Ishikawa (cell line): ENCODE data around the gene NOP10.

ENCODE experiments used
- EP300 ChIP-seq: IDR thresholded peaks from 2 replicates; pipeline ENCODE4 v1.6.1; 2012; ENCODE audit warnings: borderline replicate concordance
- FOXM1 ChIP-seq: IDR thresholded peaks from 2 replicates; pipeline ENCODE4 v1.6.1; 2012; ENCODE audit warnings: low read depth, borderline replicate concordance
- MAX ChIP-seq: IDR thresholded peaks from 2 replicates; pipeline ENCODE4 v1.6.1; 2012
- NFIC ChIP-seq: IDR thresholded peaks from 2 replicates; pipeline ENCODE4 v1.6.1; 2012
- RAD21 ChIP-seq: IDR thresholded peaks from 2 replicates; pipeline ENCODE4 v1.6.1; 2012; ENCODE audit warnings: low read depth
- REST ChIP-seq: IDR thresholded peaks from 2 replicates; pipeline ENCODE4 v1.6.1; 2012; ENCODE audit warnings: low read depth, mild to moderate bottlenecking
- TAF1 ChIP-seq: IDR thresholded peaks from 2 replicates; pipeline ENCODE4 v1.6.1; 2012; ENCODE audit warnings: low read depth, mild to moderate bottlenecking
- TCF12 ChIP-seq: IDR thresholded peaks from 2 replicates; pipeline ENCODE4 v1.6.1; 2012; ENCODE audit warnings: low read depth
- TEAD4 ChIP-seq: IDR thresholded peaks from 2 replicates; pipeline ENCODE4 v1.6.1; 2012
- USF1 ChIP-seq: IDR thresholded peaks from 2 replicates; pipeline ENCODE4 v1.6.1; 2012
- YY1 ChIP-seq: IDR thresholded peaks from 2 replicates; pipeline ENCODE4 v1.6.1; 2012; ENCODE audit warnings: low read depth

- TF ChIP-seq YY1 (no peak), NFIC (no peak), EP300 (no peak), USF1 (no peak), MAX (no peak), TAF1 (no peak), RAD21 (no peak), FOXM1 (no peak), TCF12 (no peak), REST (no peak), TEAD4 (no peak)
These were observed 3.0 kb downstream of the NOP10 start for GRCh38 chr15:34339946-34340345.
